MM.1S (cell line): Measurements from ENCODE around the gene TGM4.

ENCODE experiments used
- CTCF ChIP-seq: fragments of 300-600 bp; sonication (generic); IDR thresholded peaks from 2 replicates; pipeline ENCODE4 v1.5.1; 2016; ENCODE audit warnings: antibody characterized with exemption, low read length, mixed read lengths
- EZH2 ChIP-seq: fragments of 300-600 bp; sonication (generic); optimal IDR thresholded peaks from 2 replicates; pipeline ENCODE3; 2017; ENCODE audit warnings: low read depth, mild to moderate bottlenecking, antibody characterized with exemption, low read length, mixed read lengths
- EZH2phosphoT487 ChIP-seq: fragments of 300-600 bp; sonication (generic); IDR thresholded peaks from 2 replicates; pipeline ENCODE4 v1.6.1; 2018; ENCODE audit warnings: antibody characterized with exemption, low read length

GRCh38 chr3:44835684-44836083, 38.7 kb upstream of the TGM4 start:
- TF ChIP-seq CTCF (no peak), EZH2phosphoT487 (no peak), EZH2 (no peak)
